Measurements from ENCODE around the gene GSG1. TPM values are rescaled to one million over a fixed set of nuclear protein-coding genes. Genes with fewer than 3 reads are reported as not detected.

The GSG1 gene
- total RNA-seq (not detected), polyA plus RNA-seq (not detected)
- long read RNA-seq, donor 1, result 0 reads
- long read RNA-seq, donor 2, result 0 reads
- long read RNA-seq, donor 3, result 0 reads
- long read RNA-seq, donor 4, result 0 reads
- long read RNA-seq, donor 5, result 0 reads
- long read RNA-seq, donor 6, result 0 reads
- long read RNA-seq, donor 7, result 0 reads
- long read RNA-seq, donor 8, result 0 reads
- long read RNA-seq, donor 9, result 0 reads
- long read RNA-seq, donor 10, result 0 reads

DNA sequence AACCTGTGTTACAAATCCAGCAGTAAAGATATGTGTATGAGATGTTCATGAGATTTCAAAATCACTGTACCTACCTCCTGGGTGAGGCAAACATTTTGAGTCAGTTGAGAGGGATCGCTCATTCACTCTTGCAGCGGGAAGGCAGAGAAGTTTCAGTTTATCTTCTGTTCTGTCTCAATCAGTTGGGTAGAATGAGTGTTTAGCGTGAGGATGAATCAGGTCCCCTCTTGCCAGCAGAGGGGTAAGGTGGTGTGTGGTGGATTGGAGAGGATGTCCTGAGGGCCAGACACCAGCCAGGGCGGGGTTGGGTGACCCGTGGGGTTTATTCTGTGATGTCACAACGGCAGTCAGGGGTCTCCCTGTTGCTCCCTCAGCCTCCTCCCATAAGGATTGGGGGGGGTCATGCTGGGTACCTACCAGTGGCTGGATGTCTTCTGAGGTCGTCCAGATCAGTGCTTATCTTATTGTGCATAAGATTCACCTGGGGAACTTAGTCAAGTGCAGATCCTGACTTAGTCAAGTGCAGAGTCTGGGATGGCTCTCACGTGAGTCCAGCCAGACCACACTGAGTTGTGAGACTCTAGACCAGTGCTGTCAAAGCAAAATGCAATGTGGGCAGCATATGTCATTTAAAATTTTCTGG is at the start of gene GSG1:
GSG1 (minus strand) TSS at position 277 of the 643 bp plus-strand sequence; CDS start at position 122, 155 bp downstream.
- H3K27ac ChIP-seq, result peak within 1 kb of the TSS in 4 of 5 donors; percentile 91 to 95 (median 94)
- TF ChIP-seq, protein P1, sequence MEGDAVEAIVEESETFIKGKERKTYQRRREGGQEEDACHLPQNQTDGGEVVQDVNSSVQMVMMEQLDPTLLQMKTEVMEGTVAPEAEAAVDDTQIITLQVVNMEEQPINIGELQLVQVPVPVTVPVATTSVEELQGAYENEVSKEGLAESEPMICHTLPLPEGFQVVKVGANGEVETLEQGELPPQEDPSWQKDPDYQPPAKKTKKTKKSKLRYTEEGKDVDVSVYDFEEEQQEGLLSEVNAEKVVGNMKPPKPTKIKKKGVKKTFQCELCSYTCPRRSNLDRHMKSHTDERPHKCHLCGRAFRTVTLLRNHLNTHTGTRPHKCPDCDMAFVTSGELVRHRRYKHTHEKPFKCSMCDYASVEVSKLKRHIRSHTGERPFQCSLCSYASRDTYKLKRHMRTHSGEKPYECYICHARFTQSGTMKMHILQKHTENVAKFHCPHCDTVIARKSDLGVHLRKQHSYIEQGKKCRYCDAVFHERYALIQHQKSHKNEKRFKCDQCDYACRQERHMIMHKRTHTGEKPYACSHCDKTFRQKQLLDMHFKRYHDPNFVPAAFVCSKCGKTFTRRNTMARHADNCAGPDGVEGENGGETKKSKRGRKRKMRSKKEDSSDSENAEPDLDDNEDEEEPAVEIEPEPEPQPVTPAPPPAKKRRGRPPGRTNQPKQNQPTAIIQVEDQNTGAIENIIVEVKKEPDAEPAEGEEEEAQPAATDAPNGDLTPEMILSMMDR (IDR thresholded peaks at IDR 0.05), result no peak
- TF ChIP-seq EP300 (IDR thresholded peaks at IDR 0.05) (no peak), POLR2AphosphoS5 (IDR thresholded peaks at IDR 0.05) (no peak), POLR2A (IDR thresholded peaks at IDR 0.05) (no peak)
- no peaks in the 10 kb centered on the region for H3K36me3 ChIP-seq
- DNase-seq, result no peak
- no peaks in the 10 kb centered on the region for H3K27me3 ChIP-seq
- H3K4me1 ChIP-seq, result peaks cover 18 to 40% (median 30%) of the 10 kb centered on the region in 4 donors
- H3K9me3 ChIP-seq, result peaks cover 0 to 4% (median 0%) of the 10 kb centered on the region in 4 donors
- no peak within 1 kb of the TSS for H3K4me3 ChIP-seq
- intact Hi-C loops (cut with DNase I; ENCODE audit: low total_unique reads), result no loop called here
- WGBS, 5 donors, result 84 to 87% (median 85%) methylated on average over 8 of the region's 8 CpGs

- H3K27ac ChIP-seq, result no peak overlapping the region
- 73 to 83% (median 81%) methylated on average over 7 of the region's 7 CpGs for WGBS, 5 donors
- H3K4me3 ChIP-seq, result no peak overlapping the region
- intact Hi-C loops (cut with DNase I; ENCODE audit: low total_unique reads), result no loop called here
- no peaks in the 10 kb centered on the region for H3K36me3 ChIP-seq
- no peak for DNase-seq
- H3K9me3 ChIP-seq, result no peaks in the 10 kb centered on the region
- peaks cover 0 to 10% (median 0%) of the 10 kb centered on the region in 4 donors for H3K4me1 ChIP-seq
- H3K27me3 ChIP-seq, result no peaks in the 10 kb centered on the region
- TF ChIP-seq, protein P1 (IDR thresholded peaks at IDR 0.05), result no peak
- TF ChIP-seq POLR2AphosphoS5 (IDR thresholded peaks at IDR 0.05) (no peak), POLR2A (IDR thresholded peaks at IDR 0.05) (no peak)
Observed at GRCh38 chr12:13153180-13153579, 49.7 kb upstream of the GSG1 start.

GRCh38 chr12:13152756-13153155 is 49.3 kb upstream of the GSG1 start:
- WGBS, 5 donors, result 87 to 95% (median 89%) methylated on average over 6 of the region's 6 CpGs
- Histone ChIP-seq H3K4me3 (no peak overlapping the region), H3K36me3 (no peaks in the 10 kb centered on the region), H3K4me1 (peaks cover 0 to 10% (median 0%) of the 10 kb centered on the region in 4 donors), H3K27me3 (no peaks in the 10 kb centered on the region), H3K9me3 (no peaks in the 10 kb centered on the region), H3K27ac (no peak overlapping the region)
- no peak for DNase-seq
- intact Hi-C loops (cut with DNase I; ENCODE audit: low total_unique reads), result no loop called here
- TF ChIP-seq, protein P1 (IDR thresholded peaks at IDR 0.05), result no peak
- TF ChIP-seq EP300 (IDR thresholded peaks at IDR 0.05) (no peak), POLR2A (IDR thresholded peaks at IDR 0.05) (no peak), POLR2AphosphoS5 (IDR thresholded peaks at IDR 0.05) (no peak)

DNA sequence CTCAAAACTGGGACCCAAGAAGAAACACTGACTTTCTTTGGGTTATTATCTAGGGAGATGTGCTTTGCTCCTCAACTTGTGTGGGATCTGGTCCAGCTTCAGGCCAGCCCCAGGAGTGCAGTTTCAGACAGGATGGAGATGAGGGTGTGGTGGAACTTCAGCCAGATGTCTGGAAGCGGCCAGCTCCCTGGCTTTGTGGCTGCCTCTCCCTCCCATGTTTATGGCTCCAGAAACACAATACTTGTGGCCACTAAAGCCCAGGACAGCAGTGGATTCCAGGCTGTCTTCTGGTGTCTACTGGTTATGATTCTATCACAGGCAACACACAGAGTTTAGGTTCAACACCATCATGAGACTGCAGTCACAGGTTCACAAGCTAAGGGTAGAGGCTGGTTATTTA is 48.8 kb upstream of the GSG1 start:
- TF ChIP-seq POLR2AphosphoS5 (IDR thresholded peaks at IDR 0.05) (no peak), EP300 (IDR thresholded peaks at IDR 0.05) (no peak), POLR2A (IDR thresholded peaks at IDR 0.05) (no peak)
- TF ChIP-seq, protein P1 (IDR thresholded peaks at IDR 0.05), result no peak

More for the DNA sequence above, 48.8 kb upstream of the GSG1 start:
- 64 to 100% (median 87%) methylated on average over 1 of the region's 1 CpG for WGBS, 5 donors
- intact Hi-C loops (cut with DNase I; ENCODE audit: low total_unique reads), result no loop called here
- Histone ChIP-seq H3K4me3 (no peak overlapping the region), H3K9me3 (no peaks in the 10 kb centered on the region), H3K27me3 (no peaks in the 10 kb centered on the region), H3K27ac (no peak overlapping the region), H3K36me3 (no peaks in the 10 kb centered on the region), H3K4me1 (peaks cover 0 to 10% (median 0%) of the 10 kb centered on the region in 4 donors)
- DNase-seq, result no peak
